ENCODE results near the gene IDUA. TPM values are rescaled to one million over a fixed set of nuclear protein-coding genes. Genes with fewer than 3 reads are reported as not detected.

IDUA gene
- total RNA-seq, 2 donors from 2014 or later: 22.4 to 25.6 TPM

- Histone ChIP-seq H3K9me3 (ENCODE audit: control insufficient read depth, low read length) (no peaks in the 10 kb centered on the region), H3K27ac (ENCODE audit: low read depth, low read length) (no peak overlapping the region), H3K36me3 (ENCODE audit: control insufficient read depth, insufficient read depth, low read length) (no peaks in the 10 kb centered on the region), H3K4me1 (ENCODE audit: control insufficient read depth, insufficient read depth, low read length) (no peaks in the 10 kb centered on the region), H3K27me3 (ENCODE audit: control insufficient read depth, insufficient read depth, low read length, poor library complexity, severe bottlenecking) (peaks cover 96% of the 10 kb centered on the region), H3K4me3 (ENCODE audit: low read length) (no peak overlapping the region), H3K9ac (ENCODE audit: extremely low read depth, low read length, poor library complexity, severe bottlenecking) (no peak overlapping the region)
- peak; percentile 93 for DNase-seq
- Mint-ChIP-seq H3K9me3 (peaks cover 3% of the 10 kb centered on the region), H3K36me3 (ENCODE audit: low read depth) (no peaks in the 10 kb centered on the region), H3K4me3 (no peak overlapping the region), H3K27me3 (ENCODE audit: insufficient read depth) (peaks cover 79% of the 10 kb centered on the region), H3K4me1 (no peaks in the 10 kb centered on the region), H3K27ac (no peak overlapping the region)
- TF ChIP-seq CTCF (conservative IDR thresholded peaks at IDR 0.05): peak; percentile 85
- WGBS, 2 experiments (ENCODE audit: insufficient coverage in 1 of 2, insufficient read length in 1 of 2): 76 to 87% methylated on average over 31 to 40 of the region's 40 CpGs
Measured at GRCh38 chr4:1050486-1051213, 63.8 kb downstream of the IDUA start.

GRCh38 chr4:1051472-1051871 is 64.6 kb downstream of the IDUA start:
- H3K27ac ChIP-seq (ENCODE audit: low read depth, low read length): no peak overlapping the region
- Mint-ChIP-seq H3K4me3 (no peak overlapping the region), H3K27ac (no peak overlapping the region), H3K27me3 (ENCODE audit: insufficient read depth) (peaks cover 87% of the 10 kb centered on the region), H3K36me3 (ENCODE audit: low read depth) (no peaks in the 10 kb centered on the region), H3K9me3 (peaks cover 3% of the 10 kb centered on the region), H3K4me1 (no peaks in the 10 kb centered on the region)
- no peak overlapping the region for H3K4me3 ChIP-seq (ENCODE audit: low read length)
- no peak overlapping the region for H3K9ac ChIP-seq (ENCODE audit: extremely low read depth, low read length, poor library complexity, severe bottlenecking)
- H3K36me3 ChIP-seq (ENCODE audit: control insufficient read depth, insufficient read depth, low read length): no peaks in the 10 kb centered on the region
- DNase-seq: no peak
- TF ChIP-seq CTCF (conservative IDR thresholded peaks at IDR 0.05): no peak
- H3K27me3 ChIP-seq (ENCODE audit: control insufficient read depth, insufficient read depth, low read length, poor library complexity, severe bottlenecking): peaks cover 100% of the 10 kb centered on the region
- H3K4me1 ChIP-seq (ENCODE audit: control insufficient read depth, insufficient read depth, low read length): no peaks in the 10 kb centered on the region
- no peaks in the 10 kb centered on the region for H3K9me3 ChIP-seq (ENCODE audit: control insufficient read depth, low read length)
- WGBS, 2 experiments (ENCODE audit: insufficient coverage in 1 of 2, insufficient read length in 1 of 2): 88 to 92% methylated on average over 6 to 9 of the region's 9 CpGs

GRCh38 chr4:1052231-1052671 is 65.4 kb downstream of the IDUA start:
- DNase-seq: no peak
- no peaks in the 10 kb centered on the region for H3K36me3 Mint-ChIP-seq (ENCODE audit: low read depth)
- no peaks in the 10 kb centered on the region for H3K4me1 Mint-ChIP-seq
- no peak for TF ChIP-seq CTCF (conservative IDR thresholded peaks at IDR 0.05)
- H3K9me3 Mint-ChIP-seq: peaks cover 1% of the 10 kb centered on the region
- WGBS, 2 experiments (ENCODE audit: insufficient coverage in 1 of 2, insufficient read length in 1 of 2): 81 to 84% methylated on average over 12 to 15 of the region's 15 CpGs
- H3K27ac ChIP-seq (ENCODE audit: low read depth, low read length): no peak overlapping the region
- H3K36me3 ChIP-seq (ENCODE audit: control insufficient read depth, insufficient read depth, low read length): no peaks in the 10 kb centered on the region
- no peak overlapping the region for H3K27ac Mint-ChIP-seq
- H3K27me3 ChIP-seq (ENCODE audit: control insufficient read depth, insufficient read depth, low read length, poor library complexity, severe bottlenecking): peaks cover 100% of the 10 kb centered on the region
- peaks cover 89% of the 10 kb centered on the region for H3K27me3 Mint-ChIP-seq (ENCODE audit: insufficient read depth)
- no peaks in the 10 kb centered on the region for H3K4me1 ChIP-seq (ENCODE audit: control insufficient read depth, insufficient read depth, low read length)
- no peak overlapping the region for H3K9ac ChIP-seq (ENCODE audit: extremely low read depth, low read length, poor library complexity, severe bottlenecking)
- no peak overlapping the region for H3K4me3 ChIP-seq (ENCODE audit: low read length)
- H3K4me3 Mint-ChIP-seq: no peak overlapping the region
- no peaks in the 10 kb centered on the region for H3K9me3 ChIP-seq (ENCODE audit: control insufficient read depth, low read length)
